Esophagus muscularis mucosa (tissue), 4 donors: ENCODE results near the gene DBH.

ENCODE experiments used
- EP300 ChIP-seq: sonication (generic); formaldehyde crosslinking; IDR thresholded peaks from one replicate; pipeline ENCODE4 v1.6.1; 2017; ENCODE audit warnings: antibody characterized with exemption
- POLR2A ChIP-seq: fragments of 450-650 bp; IDR thresholded peaks from one replicate; pipeline ENCODE4 v1.6.1; 2017; ENCODE audit warnings: antibody characterized with exemption, moderate library complexity, mild to moderate bottlenecking, low read depth
- TF ChIP-seq, protein P1 (sequence below), 3 experiments: fragments of 200-600 bp in 2 of 3; fragments of 450-650 bp in 1 of 3; sonication (generic) in 2 of 3; IDR thresholded peaks; one replicate each; pipeline ENCODE4 v1.5.1; 2017 to 2019; ENCODE audit warnings: antibody characterized with exemption in 3 of 3, mild to moderate bottlenecking in 2 of 3, moderate library complexity in 1 of 3

DNA sequence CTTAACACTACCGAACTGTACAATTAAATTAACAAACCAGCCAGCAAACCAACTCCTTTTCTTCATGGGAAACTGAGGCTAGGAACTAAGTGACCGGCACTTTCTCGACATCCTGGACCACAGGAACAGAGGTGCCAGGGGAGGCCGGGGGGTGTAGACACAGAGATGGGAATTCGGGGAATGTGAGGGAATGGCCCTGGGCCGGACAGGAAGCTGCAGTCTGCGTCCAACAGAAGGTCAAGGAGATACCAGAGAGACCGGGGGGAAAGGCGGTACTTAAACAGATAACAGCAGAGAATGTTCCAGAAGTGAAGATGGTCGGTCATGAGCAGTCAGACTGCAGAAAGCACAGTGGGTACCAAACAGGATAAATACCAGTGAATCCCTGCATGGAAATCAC lies 40.3 kb downstream of the DBH start:
- TF ChIP-seq, protein P1, sequence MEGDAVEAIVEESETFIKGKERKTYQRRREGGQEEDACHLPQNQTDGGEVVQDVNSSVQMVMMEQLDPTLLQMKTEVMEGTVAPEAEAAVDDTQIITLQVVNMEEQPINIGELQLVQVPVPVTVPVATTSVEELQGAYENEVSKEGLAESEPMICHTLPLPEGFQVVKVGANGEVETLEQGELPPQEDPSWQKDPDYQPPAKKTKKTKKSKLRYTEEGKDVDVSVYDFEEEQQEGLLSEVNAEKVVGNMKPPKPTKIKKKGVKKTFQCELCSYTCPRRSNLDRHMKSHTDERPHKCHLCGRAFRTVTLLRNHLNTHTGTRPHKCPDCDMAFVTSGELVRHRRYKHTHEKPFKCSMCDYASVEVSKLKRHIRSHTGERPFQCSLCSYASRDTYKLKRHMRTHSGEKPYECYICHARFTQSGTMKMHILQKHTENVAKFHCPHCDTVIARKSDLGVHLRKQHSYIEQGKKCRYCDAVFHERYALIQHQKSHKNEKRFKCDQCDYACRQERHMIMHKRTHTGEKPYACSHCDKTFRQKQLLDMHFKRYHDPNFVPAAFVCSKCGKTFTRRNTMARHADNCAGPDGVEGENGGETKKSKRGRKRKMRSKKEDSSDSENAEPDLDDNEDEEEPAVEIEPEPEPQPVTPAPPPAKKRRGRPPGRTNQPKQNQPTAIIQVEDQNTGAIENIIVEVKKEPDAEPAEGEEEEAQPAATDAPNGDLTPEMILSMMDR (IDR thresholded peaks at IDR 0.05): no peak
- TF ChIP-seq EP300 (no peak), POLR2A (no peak)
